Superior temporal gyrus (tissue), 1 donor: ENCODE results near the gene LHPP.
"Not testable (repeated sequence)": the region's sequence is repeated elsewhere in the genome, so short reads cannot be mapped to it uniquely, and the experiment has no call there.

Experiments used
- DNase-seq: peaks from one replicate; pipeline ENCODE4 v3.0.0-alpha.2; 2016; ENCODE audit errors: extremely low spot score

The LHPP gene

GRCh38 chr10:124535731-124536495, 74.3 kb downstream of the LHPP start:
- DNase-seq, result no peak

- no peak for DNase-seq
Observed at GRCh38 chr10:124536496-124537050, 75.0 kb downstream of the LHPP start.

- DNase-seq, result no peak
Observed at GRCh38 chr10:124537166-124537725, 75.6 kb downstream of the LHPP start.

- no peak for DNase-seq
Observed at GRCh38 chr10:124537891-124538290, 76.3 kb downstream of the LHPP start.

GRCh38 chr10:124538706-124539105, 77.1 kb downstream of the LHPP start:
- DNase-seq, result no peak

GRCh38 chr10:124539935-124540641, 78.5 kb downstream of the LHPP start:
- no peak for DNase-seq

GRCh38 chr10:124541076-124541903, 79.7 kb downstream of the LHPP start:
- DNase-seq, result no peak

- DNase-seq, result no peak
Observed at GRCh38 chr10:124542336-124542735, 80.7 kb downstream of the LHPP start.

GRCh38 chr10:124543146-124543545, 81.5 kb downstream of the LHPP start:
- no peak for DNase-seq

- DNase-seq, result no peak
Observed at GRCh38 chr10:124543971-124544370, 82.3 kb downstream of the LHPP start.

GRCh38 chr10:124544711-124545110, 83.1 kb downstream of the LHPP start:
- no peak for DNase-seq

GRCh38 chr10:124545351-124546054, 83.9 kb downstream of the LHPP start:
- DNase-seq, result no peak

- DNase-seq, result no peak
Observed at GRCh38 chr10:124546055-124546369, 84.4 kb downstream of the LHPP start.

GRCh38 chr10:124546957-124547646, 85.5 kb downstream of the LHPP start:
- DNase-seq, result no peak

- DNase-seq, result no peak
Observed at GRCh38 chr10:124547647-124548168, 86.1 kb downstream of the LHPP start.

- DNase-seq, result not testable (repeated sequence)
Observed at GRCh38 chr10:124549171-124549570, 87.5 kb downstream of the LHPP start.

GRCh38 chr10:124550293-124551034, 88.8 kb downstream of the LHPP start:
- DNase-seq, result no peak

- DNase-seq, result no peak
Observed at GRCh38 chr10:124551097-124551496, 89.5 kb downstream of the LHPP start.

- no peak for DNase-seq
Observed at GRCh38 chr10:124551755-124552154, 90.1 kb downstream of the LHPP start.
